GM12878 (cell line): Measurements from ENCODE around the gene JMJD4.

ENCODE experiments used
- CHD2 ChIP-seq: IDR thresholded peaks from 2 replicates; pipeline ENCODE4 v1.6.1; 2011; ENCODE audit warnings: low read depth, low read length, improper control_type of control experiment, borderline replicate concordance
- EGR1 ChIP-seq, 2 experiments: IDR thresholded peaks; 1 replicate in 1 of 2; 2 replicates in 1 of 2; pipeline ENCODE4 v1.6.1; 2011 to 2012; ENCODE audit warnings: low read depth in 2 of 2, low read length in 2 of 2, borderline replicate concordance in 1 of 2, mild to moderate bottlenecking in 1 of 2, moderate library complexity in 1 of 2
- RAD21 ChIP-seq: IDR thresholded peaks from 2 replicates; pipeline ENCODE4 v1.6.1; 2011; ENCODE audit warnings: mild to moderate bottlenecking, low read depth, low read length, moderate library complexity; ENCODE audit not compliant: insufficient read depth
- RB1 ChIP-seq: fragments of 450-650 bp; formaldehyde crosslinking; IDR thresholded peaks from 2 replicates; pipeline ENCODE4 v1.6.1; 2017; ENCODE audit warnings: mild to moderate bottlenecking, borderline replicate concordance
- SMARCA5 ChIP-seq: fragments of 450-650 bp; IDR thresholded peaks from 2 replicates; pipeline ENCODE4 v1.6.1; 2017; ENCODE audit warnings: mild to moderate bottlenecking
- SP1 ChIP-seq: IDR thresholded peaks from one replicate; pipeline ENCODE4 v1.6.1; 2011; ENCODE audit warnings: low read depth, low read length
- SREBF2 ChIP-seq: IDR thresholded peaks from 2 replicates; pipeline ENCODE4 v1.6.1; 2012; ENCODE audit warnings: mild to moderate bottlenecking, low read length
- SUPT20H ChIP-seq: IDR thresholded peaks from 2 replicates; pipeline ENCODE4 v1.6.1; 2011; ENCODE audit warnings: low read depth, mild to moderate bottlenecking, low read length, moderate library complexity, borderline replicate concordance; ENCODE audit not compliant: control insufficient read depth
- TF ChIP-seq, protein P1 (sequence below), 3 experiments: IDR thresholded peaks in 2 of 3; conservative IDR thresholded peaks in 1 of 3; 2 replicates each; pipeline ENCODE4 v1.5.1; 2011; ENCODE audit warnings: low read depth in 3 of 3, low read length in 3 of 3, mild to moderate bottlenecking in 3 of 3, control low read depth in 2 of 3, moderate library complexity in 2 of 3, inconsistent platforms in 1 of 3, mixed read lengths in 1 of 3; ENCODE audit not compliant: control insufficient read depth in 2 of 3, insufficient read depth in 1 of 3; ENCODE audit errors: extremely low read depth in 1 of 3

DNA sequence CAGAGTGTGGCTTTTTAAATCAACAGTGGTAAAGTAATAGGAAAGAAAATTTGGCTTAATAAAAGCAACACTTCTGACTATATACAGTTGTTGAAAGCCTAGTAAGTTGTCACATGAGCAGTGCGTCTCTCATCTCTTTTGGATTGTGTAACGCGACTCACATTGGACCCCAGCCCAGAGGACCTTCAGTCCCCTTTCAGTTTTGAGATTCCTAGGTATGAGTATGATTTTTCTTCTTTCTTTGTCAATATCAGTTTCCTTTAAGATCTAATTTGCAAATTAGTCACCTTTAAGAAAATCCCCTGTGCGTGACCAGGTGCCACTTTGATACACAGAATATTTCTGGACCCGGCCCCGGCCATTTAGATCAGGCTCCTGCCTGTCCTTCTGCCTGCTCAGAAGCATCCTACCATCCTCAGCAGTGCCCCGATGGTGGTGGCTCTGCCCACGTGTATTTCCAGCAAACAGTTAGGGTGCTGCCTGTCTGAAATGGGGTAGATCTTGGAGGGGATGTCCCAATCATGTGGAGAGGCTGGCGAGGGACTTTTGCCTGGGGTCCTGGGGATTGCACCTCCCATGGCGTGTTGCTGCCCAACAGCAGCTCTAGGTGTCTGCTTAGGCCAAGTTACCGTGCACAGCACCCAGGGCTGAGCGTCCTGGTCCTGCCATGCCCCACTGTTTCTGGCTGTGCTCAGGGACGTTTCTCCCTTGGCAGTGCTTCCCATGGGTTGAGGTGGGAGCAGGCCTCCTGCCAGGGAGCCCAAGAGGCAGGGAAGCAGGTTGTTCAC is 21.3 kb upstream of the JMJD4 start:
- TF ChIP-seq, protein P1, sequence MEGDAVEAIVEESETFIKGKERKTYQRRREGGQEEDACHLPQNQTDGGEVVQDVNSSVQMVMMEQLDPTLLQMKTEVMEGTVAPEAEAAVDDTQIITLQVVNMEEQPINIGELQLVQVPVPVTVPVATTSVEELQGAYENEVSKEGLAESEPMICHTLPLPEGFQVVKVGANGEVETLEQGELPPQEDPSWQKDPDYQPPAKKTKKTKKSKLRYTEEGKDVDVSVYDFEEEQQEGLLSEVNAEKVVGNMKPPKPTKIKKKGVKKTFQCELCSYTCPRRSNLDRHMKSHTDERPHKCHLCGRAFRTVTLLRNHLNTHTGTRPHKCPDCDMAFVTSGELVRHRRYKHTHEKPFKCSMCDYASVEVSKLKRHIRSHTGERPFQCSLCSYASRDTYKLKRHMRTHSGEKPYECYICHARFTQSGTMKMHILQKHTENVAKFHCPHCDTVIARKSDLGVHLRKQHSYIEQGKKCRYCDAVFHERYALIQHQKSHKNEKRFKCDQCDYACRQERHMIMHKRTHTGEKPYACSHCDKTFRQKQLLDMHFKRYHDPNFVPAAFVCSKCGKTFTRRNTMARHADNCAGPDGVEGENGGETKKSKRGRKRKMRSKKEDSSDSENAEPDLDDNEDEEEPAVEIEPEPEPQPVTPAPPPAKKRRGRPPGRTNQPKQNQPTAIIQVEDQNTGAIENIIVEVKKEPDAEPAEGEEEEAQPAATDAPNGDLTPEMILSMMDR (IDR thresholded peaks at IDR 0.05 in 2 of 3, conservative IDR thresholded peaks at IDR 0.05 in 1 of 3; ENCODE audit: control insufficient read depth in 2 of 3, extremely low read depth in 1 of 3, insufficient read depth in 1 of 3, low read depth in 3 of 3, low read length in 3 of 3): no peak
- TF ChIP-seq SREBF2 (no peak), SUPT20H (no peak), SMARCA5 (no peak), EGR1 (IDR thresholded peaks at IDR 0.05; ENCODE audit: borderline replicate concordance in 1 of 2, low read depth in 2 of 2, low read length in 2 of 2) (no peak), RAD21 (no peak), SP1 (no peak), CHD2 (no peak), RB1 (no peak)
